Right lobe of liver (tissue), 4 donors: ENCODE results near the gene PVALEF.

Experiments used
- POLR2A ChIP-seq: fragments of 450-650 bp; IDR thresholded peaks from one replicate; pipeline ENCODE4 v1.6.1; 2017; ENCODE audit warnings: antibody characterized with exemption, mild to moderate bottlenecking
- TF ChIP-seq, protein P1 (sequence below), 4 donors: fragments of 200-600 bp in 3 of 4; fragments of 450-650 bp in 1 of 4; IDR thresholded peaks; one replicate each; pipeline versions ENCODE4 v1.5.1 to v1.8.0; 2016 to 2022; ENCODE audit warnings: antibody characterized with exemption in 4 of 4, mild to moderate bottlenecking in 2 of 4
- donor health status: DM: no; HTN: no; CAD: no.
- donor health status: DM: no; HTN: no; CAD: no.
- donor health status: DM: no; HTN: yes; CAD: no.

DNA sequence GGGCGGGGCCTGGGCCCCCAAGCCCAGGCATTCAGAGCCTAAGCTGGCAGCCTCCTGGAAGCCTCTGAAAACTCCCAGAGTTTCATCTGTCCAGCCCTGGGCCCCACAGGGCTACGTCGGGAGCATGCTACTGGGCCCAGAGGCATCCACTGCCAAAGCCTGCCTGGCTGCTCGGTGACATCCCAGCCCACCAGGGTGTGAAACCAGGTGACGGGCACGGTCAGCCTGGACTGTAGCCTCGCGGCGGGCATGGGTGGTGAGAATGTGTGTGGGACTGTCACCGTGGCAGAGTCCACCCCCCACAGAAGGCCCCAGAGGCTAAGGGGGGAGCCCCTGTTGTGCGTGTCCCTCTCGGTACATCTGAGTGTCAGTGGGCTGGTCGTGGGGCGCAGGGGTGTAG is 26.3 kb downstream of the PVALEF start:
- no peak for TF ChIP-seq POLR2A
- TF ChIP-seq, protein P1, sequence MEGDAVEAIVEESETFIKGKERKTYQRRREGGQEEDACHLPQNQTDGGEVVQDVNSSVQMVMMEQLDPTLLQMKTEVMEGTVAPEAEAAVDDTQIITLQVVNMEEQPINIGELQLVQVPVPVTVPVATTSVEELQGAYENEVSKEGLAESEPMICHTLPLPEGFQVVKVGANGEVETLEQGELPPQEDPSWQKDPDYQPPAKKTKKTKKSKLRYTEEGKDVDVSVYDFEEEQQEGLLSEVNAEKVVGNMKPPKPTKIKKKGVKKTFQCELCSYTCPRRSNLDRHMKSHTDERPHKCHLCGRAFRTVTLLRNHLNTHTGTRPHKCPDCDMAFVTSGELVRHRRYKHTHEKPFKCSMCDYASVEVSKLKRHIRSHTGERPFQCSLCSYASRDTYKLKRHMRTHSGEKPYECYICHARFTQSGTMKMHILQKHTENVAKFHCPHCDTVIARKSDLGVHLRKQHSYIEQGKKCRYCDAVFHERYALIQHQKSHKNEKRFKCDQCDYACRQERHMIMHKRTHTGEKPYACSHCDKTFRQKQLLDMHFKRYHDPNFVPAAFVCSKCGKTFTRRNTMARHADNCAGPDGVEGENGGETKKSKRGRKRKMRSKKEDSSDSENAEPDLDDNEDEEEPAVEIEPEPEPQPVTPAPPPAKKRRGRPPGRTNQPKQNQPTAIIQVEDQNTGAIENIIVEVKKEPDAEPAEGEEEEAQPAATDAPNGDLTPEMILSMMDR (IDR thresholded peaks at IDR 0.05): no peak
